ENCODE measurements around the gene PLA2G2D. TPM values are rescaled to one million over a fixed set of nuclear protein-coding genes. Genes with fewer than 3 reads are reported as not detected.

The PLA2G2D gene
- total RNA-seq, 2 donors from 2014 or later = not detected

GRCh38 chr1:20068722-20069121 lies 50.6 kb downstream of the PLA2G2D start:
- H3K9me3 Mint-ChIP-seq = no peaks in the 10 kb centered on the region
- no peak overlapping the region for H3K27ac Mint-ChIP-seq
- H3K36me3 Mint-ChIP-seq = no peaks in the 10 kb centered on the region
- ATAC-seq (no peak), DNase-seq (ENCODE audit: low spot score in 2 of 2) (no peak)

GRCh38 chr1:20063861-20064292 lies 55.5 kb downstream of the PLA2G2D start:
- peak in 1 of 2 donors; percentile 16 for ATAC-seq
- Mint-ChIP-seq H3K27ac (no peak overlapping the region), H3K9me3 (no peaks in the 10 kb centered on the region), H3K36me3 (no peaks in the 10 kb centered on the region)
- DNase-seq (ENCODE audit: low spot score in 2 of 2) = no peak

Other genes with a start within 250 kb of the PLA2G2D start
- 10 to 100 TPM; 11.7 to 23.2 TPM for gene OTUD3, start 237.1 kb downstream of the PLA2G2D start, total RNA-seq
- not detected for gene PLA2G2E, start 195.9 kb downstream of the PLA2G2D start, total RNA-seq
- gene PLA2G2A, start 139.9 kb downstream of the PLA2G2D start, total RNA-seq = not detected
- not detected for gene PLA2G5, start 49.3 kb downstream of the PLA2G2D start, total RNA-seq
- not detected for gene PLA2G2F, start 19.8 kb upstream of the PLA2G2D start, total RNA-seq
- 1 to 10 TPM in 1 of 2 donors, under 1 TPM in 1; 0.09 to 1.3 TPM for gene UBXN10, start 66.6 kb upstream of the PLA2G2D start, total RNA-seq
- under 1 TPM in 1 of 2 donors, not detected in 1; 0.58 TPM for gene PLA2G2C, start 67.0 kb upstream of the PLA2G2D start, total RNA-seq
- gene VWA5B1, start 171.3 kb upstream of the PLA2G2D start, total RNA-seq = under 1 TPM; 0.10 to 0.30 TPM

All from activated naive CD4-positive, alpha-beta T cell treated with anti-CD3 and anti-CD28 coated beads, Interleukin-2, amount 50 U/mL, for 72 hours (primary cell).